GM21367 (cell line): ENCODE data around the gene NEIL1.
"Not testable (repeated sequence)": the region's sequence is repeated elsewhere in the genome, so short reads cannot be mapped to it uniquely, and the experiment has no call there.

Experiments used
- ATAC-seq: cut with Tn5 transposase; IDR thresholded peaks from one replicate; pipeline ENCODE4 v1.9.1; 2021; ENCODE audit not compliant: unreplicated experiment

NEIL1 gene

GRCh38 chr15:75333654-75334419, 13.0 kb upstream of the NEIL1 start:
- ATAC-seq: not testable (repeated sequence)

DNA sequence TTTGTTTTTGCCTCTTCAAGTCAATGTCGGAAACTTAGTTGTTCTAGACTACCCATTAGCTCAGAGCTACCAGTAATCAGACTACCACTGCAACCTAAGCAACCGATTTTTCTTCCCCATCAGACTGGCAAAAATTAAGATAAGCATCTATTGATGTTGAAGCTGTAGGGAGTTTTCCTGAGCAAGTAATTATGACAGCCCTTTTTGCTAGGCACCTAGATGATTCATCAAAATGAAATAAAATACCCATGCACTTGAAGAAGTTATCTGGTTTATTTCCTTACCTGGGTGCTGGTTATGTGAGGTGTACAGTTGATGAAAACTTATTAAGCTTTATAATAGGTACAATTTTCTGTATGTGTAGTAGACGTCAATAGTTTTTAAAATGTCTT, 11.5 kb upstream of the NEIL1 start:
- no peak for ATAC-seq

DNA sequence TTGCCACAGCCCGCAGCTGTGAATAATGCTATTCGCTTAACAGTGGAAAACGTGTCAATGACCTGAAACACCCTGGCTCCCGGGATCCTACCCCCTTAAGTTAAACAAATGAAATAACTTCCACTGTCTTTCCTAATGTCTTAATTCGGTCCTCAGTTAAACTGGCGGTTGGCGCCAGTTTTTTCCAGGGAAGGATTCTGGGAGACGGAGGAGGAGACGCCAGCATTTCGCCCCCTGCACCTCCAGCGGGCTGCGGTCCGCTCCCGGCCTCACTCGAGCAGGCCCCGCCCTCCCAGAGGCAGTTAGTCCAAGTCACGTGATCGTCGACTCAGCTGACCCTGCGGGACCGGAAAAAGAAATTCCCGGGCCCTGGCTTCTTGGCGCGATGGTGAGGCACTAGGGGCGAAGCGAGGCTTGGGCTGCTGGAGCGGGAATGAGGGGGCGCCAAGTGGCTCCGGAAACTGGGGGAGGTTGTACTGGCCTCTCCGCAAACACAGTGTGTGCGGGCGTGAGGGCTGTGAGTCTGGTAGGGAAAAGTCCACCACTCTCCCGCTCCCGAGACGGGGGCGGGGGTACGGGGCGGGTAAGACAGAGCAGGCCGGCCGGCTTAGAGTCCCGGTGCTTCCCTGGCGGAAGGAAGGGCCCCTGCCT, 11.0 kb upstream of the NEIL1 start, which contains the start of gene COMMD4:
Gene COMMD4, plus strand, starts transcription at position 359 of the 651 bp plus-strand sequence. Its CDS starts 27 bp downstream, at position 386.
- peak; percentile 47 for ATAC-seq

- no peak for ATAC-seq
Measured at GRCh38 chr15:75338661-75339240, 8.1 kb upstream of the NEIL1 start.

DNA sequence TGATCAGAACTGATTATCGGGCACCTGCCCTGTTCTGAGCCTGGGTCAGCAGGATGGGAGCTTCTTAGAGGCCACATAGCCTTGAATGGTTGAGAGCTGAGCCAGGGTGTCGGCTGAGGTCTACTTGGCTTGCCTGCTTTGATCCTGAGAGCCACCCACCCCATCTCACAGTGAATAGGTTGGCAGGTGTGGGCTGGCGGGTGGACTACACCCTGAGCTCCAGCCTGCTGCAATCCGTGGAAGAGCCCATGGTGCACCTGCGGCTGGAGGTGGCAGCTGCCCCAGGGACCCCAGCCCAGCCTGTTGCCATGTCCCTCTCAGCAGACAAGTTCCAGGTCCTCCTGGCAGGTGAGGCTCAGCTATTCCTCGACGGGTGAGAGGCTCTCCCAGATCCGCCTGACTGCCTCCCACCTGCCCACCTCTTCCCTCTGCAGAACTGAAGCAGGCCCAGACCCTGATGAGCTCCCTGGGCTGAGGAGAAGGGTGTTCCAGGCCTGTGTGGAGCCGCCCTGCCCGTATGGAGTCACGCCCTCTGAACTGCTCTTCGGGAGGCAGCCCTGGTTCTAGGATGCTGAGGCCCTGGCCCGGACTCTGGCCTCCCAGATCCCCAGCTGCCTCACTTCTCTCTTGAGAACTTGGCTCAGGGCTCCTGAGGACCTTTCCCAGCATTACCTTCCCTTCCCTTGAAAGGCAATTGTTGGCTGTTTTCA, 7.2 kb upstream of the NEIL1 start:
- no peak for ATAC-seq

DNA sequence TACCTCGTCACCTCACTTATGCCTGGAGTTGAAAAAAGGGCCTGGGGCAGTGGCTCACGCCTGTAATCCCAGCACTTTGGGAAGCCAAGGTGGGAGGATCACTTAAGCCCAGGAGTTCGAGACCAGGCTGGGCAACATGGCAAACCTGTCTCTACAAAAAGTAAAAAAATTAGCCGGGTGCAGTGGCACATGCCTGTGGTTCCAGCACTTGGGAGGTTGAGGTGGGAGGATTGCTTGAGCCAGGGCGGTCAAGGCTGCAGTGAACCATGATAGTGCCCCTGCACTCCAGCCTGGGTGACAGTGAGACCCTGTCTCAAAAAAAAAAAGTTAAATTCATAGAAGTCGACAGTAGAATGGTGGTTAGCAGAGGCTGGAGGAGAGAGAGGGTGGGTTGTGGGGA, 4.6 kb upstream of the NEIL1 start:
- ATAC-seq: no peak

- ATAC-seq: not testable (repeated sequence)
Measured at GRCh38 chr15:75343953-75344352, 2.9 kb upstream of the NEIL1 start.

- ATAC-seq: no peak
Measured at GRCh38 chr15:75347222-75348033, 589 bp downstream of the NEIL1 start.

DNA sequence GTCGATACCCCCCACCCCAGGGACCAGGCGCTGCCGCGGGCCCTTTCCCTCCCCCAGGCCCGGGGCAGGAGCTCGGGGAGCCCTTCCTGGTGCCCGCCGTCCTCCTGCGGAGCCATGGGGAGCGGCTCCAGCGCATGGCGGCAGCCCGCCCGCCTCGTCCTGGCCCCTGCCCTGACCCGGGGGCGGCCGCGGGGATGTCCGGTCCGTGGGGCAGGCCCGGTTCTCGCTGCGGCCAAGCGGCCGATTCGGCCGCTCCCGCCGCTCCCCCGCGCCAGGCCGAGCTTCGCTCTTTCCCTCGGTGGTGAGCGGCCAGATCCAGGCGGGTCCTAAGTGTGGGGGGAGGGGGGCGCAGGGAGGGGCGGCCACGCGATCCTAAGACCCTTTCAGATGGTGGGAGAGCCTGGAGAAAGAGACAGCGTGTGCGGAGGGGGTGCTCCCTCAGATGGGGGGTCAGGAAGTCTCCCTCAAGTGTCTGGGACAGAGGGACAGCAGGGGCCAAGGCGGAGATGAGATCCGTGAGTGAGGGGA, 1.3 kb downstream of the NEIL1 start:
- ATAC-seq: no peak

DNA sequence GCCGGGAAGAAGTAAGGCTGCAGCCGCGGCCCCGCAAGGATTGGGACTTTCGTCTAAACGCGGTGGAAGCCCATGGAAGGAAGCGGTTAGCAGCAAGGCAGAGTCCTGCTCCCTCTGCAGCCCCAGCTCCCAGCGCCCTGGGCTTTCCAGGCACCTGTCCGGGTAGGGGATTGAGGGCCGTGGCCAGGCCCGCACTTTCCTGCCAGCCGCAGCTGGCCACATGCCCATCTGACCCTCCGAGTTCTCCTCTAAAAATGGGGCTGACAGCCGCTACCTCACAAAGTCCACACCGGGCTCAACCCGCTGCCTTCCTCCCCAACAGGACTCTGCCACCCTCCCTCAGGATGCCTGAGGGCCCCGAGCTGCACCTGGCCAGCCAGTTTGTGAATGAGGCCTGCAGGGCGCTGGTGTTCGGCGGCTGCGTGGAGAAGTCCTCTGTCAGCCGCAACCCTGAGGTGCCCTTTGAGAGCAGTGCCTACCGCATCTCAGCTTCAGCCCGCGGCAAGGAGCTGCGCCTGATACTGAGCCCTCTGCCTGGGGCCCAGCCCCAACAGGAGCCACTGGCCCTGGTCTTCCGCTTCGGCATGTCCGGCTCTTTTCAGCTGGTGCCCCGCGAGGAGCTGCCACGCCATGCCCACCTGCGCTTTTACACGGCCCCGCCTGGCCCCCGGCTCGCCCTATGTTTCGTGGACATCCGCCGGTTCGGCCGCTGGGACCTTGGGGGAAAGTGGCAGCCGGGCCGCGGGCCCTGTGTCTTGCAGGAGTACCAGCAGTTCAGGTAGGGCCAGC, 1.9 kb downstream of the NEIL1 start:
- ATAC-seq: no peak

- not testable (repeated sequence) for ATAC-seq
Measured at GRCh38 chr15:75349351-75349669, 2.5 kb downstream of the NEIL1 start.

DNA sequence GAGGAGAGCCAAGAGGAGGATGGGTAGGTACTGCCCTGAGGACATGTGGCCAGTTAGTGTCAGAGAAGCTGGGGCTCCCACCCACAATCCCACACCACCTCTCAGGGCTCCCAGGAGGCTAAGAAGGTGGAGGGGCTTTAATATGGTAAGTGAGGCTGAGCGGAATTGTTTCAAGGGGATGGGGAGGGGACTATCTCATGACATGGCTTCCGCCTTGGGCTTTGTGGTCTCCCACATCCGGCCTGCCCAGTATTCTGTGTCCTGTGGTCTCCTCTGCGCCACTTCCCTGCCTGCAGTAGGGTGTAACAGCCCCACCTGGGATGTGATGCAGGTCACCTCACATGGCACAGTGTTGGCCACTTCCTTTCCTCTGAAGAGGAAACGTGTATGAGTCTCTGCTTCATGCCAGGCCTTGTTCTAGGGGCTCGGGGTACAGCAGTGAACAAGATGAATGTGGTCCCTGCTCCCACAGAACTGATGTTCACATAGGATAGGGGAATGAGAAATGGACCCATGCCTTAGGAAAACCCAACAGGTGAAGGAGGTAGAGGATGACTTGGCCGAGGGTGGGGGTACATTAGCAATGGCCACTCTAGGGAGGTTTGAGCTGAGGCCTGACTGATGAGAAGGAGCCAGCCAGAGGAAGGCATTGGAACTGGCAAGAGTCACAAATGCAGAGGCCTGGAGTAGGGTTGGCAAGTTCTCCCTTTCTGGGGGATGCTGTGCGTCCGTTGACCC, 3.2 kb downstream of the NEIL1 start:
- ATAC-seq: peak; percentile 38

GRCh38 chr15:75350601-75351361, 3.9 kb downstream of the NEIL1 start:
- ATAC-seq: no peak

- no peak for ATAC-seq
Measured at GRCh38 chr15:75352186-75353080, 5.6 kb downstream of the NEIL1 start.

DNA sequence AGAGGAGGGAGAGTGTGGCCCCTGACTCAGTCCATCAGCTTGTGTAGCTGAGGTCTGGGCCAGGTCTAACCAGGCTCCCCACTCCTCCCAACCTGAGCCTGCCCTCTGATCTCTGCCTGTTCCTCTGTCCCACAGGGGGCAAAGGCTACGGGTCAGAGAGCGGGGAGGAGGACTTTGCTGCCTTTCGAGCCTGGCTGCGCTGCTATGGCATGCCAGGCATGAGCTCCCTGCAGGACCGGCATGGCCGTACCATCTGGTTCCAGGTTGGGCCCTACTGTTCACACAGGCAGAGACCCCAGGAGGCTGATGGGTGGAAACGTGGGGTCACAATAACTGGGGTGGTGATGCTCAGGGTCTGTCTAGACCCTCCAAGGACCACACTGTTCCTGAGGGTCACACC, 6.8 kb downstream of the NEIL1 start:
- ATAC-seq: no peak

DNA sequence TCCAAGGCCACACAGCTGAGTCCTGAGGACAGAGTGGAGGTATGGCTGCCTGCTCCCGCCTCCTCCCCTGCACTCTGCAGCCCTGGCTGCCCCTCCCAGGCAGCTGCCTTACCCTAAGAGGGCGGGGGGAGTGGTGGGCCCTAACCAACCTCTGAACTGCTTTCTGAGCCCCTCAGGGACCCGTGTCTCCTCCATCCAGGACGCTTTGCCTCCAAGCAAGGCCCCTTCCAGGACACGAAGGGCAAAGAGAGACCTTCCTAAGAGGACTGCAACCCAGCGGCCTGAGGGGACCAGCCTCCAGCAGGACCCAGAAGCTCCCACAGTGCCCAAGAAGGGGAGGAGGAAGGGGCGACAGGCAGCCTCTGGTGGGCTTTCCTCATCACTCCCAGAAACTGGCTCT, 7.6 kb downstream of the NEIL1 start:
- no peak for ATAC-seq

DNA sequence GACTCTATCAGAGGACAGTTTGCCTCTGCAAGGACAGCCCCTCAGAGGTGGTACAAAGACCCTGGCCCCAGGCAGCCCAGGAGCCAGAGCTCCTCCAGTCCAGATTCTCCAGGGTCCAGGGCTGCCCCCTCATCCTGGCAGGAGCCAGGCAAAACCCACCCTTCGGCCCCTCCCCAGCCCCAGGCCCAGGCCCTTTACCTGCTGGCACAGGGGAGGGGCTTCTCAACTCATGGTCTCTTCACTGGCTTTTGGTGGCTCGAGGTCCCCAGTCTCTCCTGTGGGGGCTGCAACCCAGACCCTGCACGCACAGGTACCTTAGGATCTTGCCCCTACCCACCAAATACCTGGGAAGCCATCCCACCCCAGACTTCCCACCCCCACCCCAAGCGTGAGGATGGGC, 8.5 kb downstream of the NEIL1 start:
- ATAC-seq: no peak
